Osteocyte (in vitro differentiated cells): Measurements from ENCODE around the gene SAG. TPM values are rescaled to one million over a fixed set of nuclear protein-coding genes. Genes with fewer than 3 reads are reported as not detected.

Experiments used
- DNase-seq: peaks from one replicate; pipeline ENCODE4 v3.0.0; 2021; ENCODE audit warnings: mixed read lengths; ENCODE audit not compliant: unreplicated experiment; ENCODE audit errors: extremely low spot score
- H3K27ac Mint-ChIP-seq: one replicate; pipeline ENCODE4 v1.8.0; 2021; ENCODE audit warnings: mild to moderate bottlenecking, mixed read lengths; ENCODE audit not compliant: unreplicated experiment
- H3K27me3 Mint-ChIP-seq: one replicate; pipeline ENCODE4 v1.8.0; 2021; ENCODE audit warnings: mixed read lengths; ENCODE audit not compliant: unreplicated experiment
- H3K36me3 Mint-ChIP-seq: one replicate; pipeline ENCODE4 v1.8.0; 2021; ENCODE audit warnings: mixed read lengths; ENCODE audit not compliant: unreplicated experiment
- H3K4me1 Mint-ChIP-seq: one replicate; pipeline ENCODE4 v1.8.0; 2021; ENCODE audit warnings: mixed read lengths; ENCODE audit not compliant: unreplicated experiment
- H3K4me3 Mint-ChIP-seq: one replicate; pipeline ENCODE4 v1.8.0; 2021; ENCODE audit warnings: mild to moderate bottlenecking, moderate library complexity, mixed read lengths; ENCODE audit not compliant: unreplicated experiment
- H3K9me3 Mint-ChIP-seq: one replicate; pipeline ENCODE4 v1.8.0; 2021; ENCODE audit warnings: mixed read lengths; ENCODE audit not compliant: unreplicated experiment
- CTCF ChIP-seq: fragments of 200-600 bp; sonication (generic); IDR thresholded peaks from 2 replicates; pipeline ENCODE4 v1.5.0; 2021; ENCODE audit warnings: antibody characterized with exemption, mild to moderate bottlenecking, moderate library complexity
- total RNA-seq: library from RNA; stranded (reverse); gene quantifications from 2 replicates; pipeline ENCODE4 v1.2.1, GENCODE V29; 2021

Gene SAG
- total RNA-seq, 1 donor from 2014 or later = not detected

- no peak for DNase-seq
- TF ChIP-seq CTCF = no peak
- H3K27me3 Mint-ChIP-seq = no peaks in the 10 kb centered on the region
- H3K27ac Mint-ChIP-seq = no peak overlapping the region
- H3K9me3 Mint-ChIP-seq = no peaks in the 10 kb centered on the region
- no peaks in the 10 kb centered on the region for H3K36me3 Mint-ChIP-seq
- peaks cover 31% of the 10 kb centered on the region for H3K4me1 Mint-ChIP-seq
- H3K4me3 Mint-ChIP-seq = no peak overlapping the region
Observed at GRCh38 chr2:233346930-233347329, 39.3 kb downstream of the SAG start.

- no peaks in the 10 kb centered on the region for H3K36me3 Mint-ChIP-seq
- DNase-seq = no peak
Observed at GRCh38 chr2:233349005-233349998, 41.7 kb downstream of the SAG start.

GRCh38 chr2:233350708-233351107 lies 43.1 kb downstream of the SAG start:
- DNase-seq = no peak
- Mint-ChIP-seq H3K36me3 (no peaks in the 10 kb centered on the region), H3K9me3 (no peaks in the 10 kb centered on the region), H3K4me1 (peaks cover 55% of the 10 kb centered on the region), H3K4me3 (peak overlapping the region; percentile 27), H3K27me3 (no peaks in the 10 kb centered on the region), H3K27ac (peak overlapping the region; percentile 85)
- TF ChIP-seq CTCF = peak; percentile 7

More at GRCh38 chr2:233349005-233349998, 41.7 kb downstream of the SAG start:
- no peak for TF ChIP-seq CTCF
- Mint-ChIP-seq H3K27me3 (no peaks in the 10 kb centered on the region), H3K9me3 (no peaks in the 10 kb centered on the region), H3K4me1 (peaks cover 48% of the 10 kb centered on the region), H3K4me3 (peak overlapping the region; percentile 16), H3K27ac (peak overlapping the region; percentile 57)

GRCh38 chr2:233351423-233351822 lies 43.8 kb downstream of the SAG start:
- Mint-ChIP-seq H3K4me3 (peak overlapping the region; percentile 3), H3K4me1 (peaks cover 62% of the 10 kb centered on the region), H3K27ac (peak overlapping the region; percentile 85), H3K9me3 (no peaks in the 10 kb centered on the region), H3K27me3 (no peaks in the 10 kb centered on the region), H3K36me3 (no peaks in the 10 kb centered on the region)
- no peak for TF ChIP-seq CTCF
- DNase-seq = no peak

GRCh38 chr2:233352141-233352842 lies 44.7 kb downstream of the SAG start:
- Mint-ChIP-seq H3K27me3 (no peaks in the 10 kb centered on the region), H3K4me3 (no peak overlapping the region), H3K27ac (peak overlapping the region; percentile 85), H3K4me1 (peaks cover 71% of the 10 kb centered on the region), H3K9me3 (no peaks in the 10 kb centered on the region), H3K36me3 (no peaks in the 10 kb centered on the region)
- DNase-seq = no peak
- TF ChIP-seq CTCF = no peak
